Stimulated activated CD8-positive, alpha-beta memory T cell treated with anti-CD3 and anti-CD28 coated beads, Interleukin-15, amount 100 ng/mL, for 1 hour (primary cell): ENCODE results near the gene GMPPA.
A peak's percentile ranks its signal among the peaks of the same experiment; 100 is the strongest.

Experiments used
- DNase-seq: peaks from one replicate; pipeline ENCODE4 v3.0.0-alpha.2; 2020; ENCODE audit warnings: low read depth

GMPPA gene

GRCh38 chr2:219498280-219499057 is at the start of gene GMPPA:
TSS of gene GMPPA (plus strand) at chr2:219498891. CDS start at chr2:219499976, 1,085 bp downstream.
- peak; percentile 86 for DNase-seq

- no peak for DNase-seq
Observed at GRCh38 chr2:219449609-219450008, 49.1 kb upstream of the GMPPA start.

GRCh38 chr2:219451661-219452360 is 46.9 kb upstream of the GMPPA start:
- no peak for DNase-seq

- no peak for DNase-seq
Observed at GRCh38 chr2:219452361-219453317, 46.1 kb upstream of the GMPPA start.

GRCh38 chr2:219453671-219454590 is 44.8 kb upstream of the GMPPA start:
- DNase-seq, result no peak

GRCh38 chr2:219455581-219455980 is 43.1 kb upstream of the GMPPA start:
- no peak for DNase-seq

- no peak for DNase-seq
Observed at GRCh38 chr2:219457784-219458369, 40.8 kb upstream of the GMPPA start.

GRCh38 chr2:219458996-219459395 is 39.7 kb upstream of the GMPPA start:
- DNase-seq, result no peak

GRCh38 chr2:219459460-219460311 is 39.0 kb upstream of the GMPPA start:
- no peak for DNase-seq

- no peak for DNase-seq
Observed at GRCh38 chr2:219460424-219460926, 38.2 kb upstream of the GMPPA start.

- no peak for DNase-seq
Observed at GRCh38 chr2:219461047-219461514, 37.6 kb upstream of the GMPPA start.

GRCh38 chr2:219461669-219462068 is 37.0 kb upstream of the GMPPA start:
- DNase-seq, result no peak

GRCh38 chr2:219462349-219462748 is 36.3 kb upstream of the GMPPA start:
- DNase-seq, result no peak

GRCh38 chr2:219464286-219465032 is 34.2 kb upstream of the GMPPA start:
- DNase-seq, result no peak

GRCh38 chr2:219465659-219466561 is 32.8 kb upstream of the GMPPA start:
- no peak for DNase-seq

- DNase-seq, result no peak
Observed at GRCh38 chr2:219466816-219467735, 31.6 kb upstream of the GMPPA start.

GRCh38 chr2:219467736-219468075 is 31.0 kb upstream of the GMPPA start:
- no peak for DNase-seq
